ENCODE data around the gene OLR1.

DNA sequence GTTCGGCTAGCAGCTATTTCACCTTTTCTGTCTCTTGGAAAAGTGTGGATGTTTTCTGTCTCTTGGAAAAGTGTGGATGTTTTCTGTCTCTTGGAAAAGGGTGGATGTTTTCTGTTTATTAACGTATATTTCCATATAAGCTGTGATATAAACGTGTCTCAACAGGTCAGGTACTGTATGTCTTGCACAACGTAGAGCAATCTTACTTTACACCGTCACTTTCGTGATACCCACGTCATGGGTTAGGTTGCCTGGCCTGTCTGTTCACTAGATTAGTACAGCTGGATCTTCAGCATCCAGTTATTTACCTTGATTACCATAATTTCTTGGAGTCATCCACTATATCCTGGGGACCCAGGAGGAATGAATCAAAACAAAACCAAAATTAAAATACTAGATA lies 56.0 kb downstream of the OLR1 start:
- TF ChIP-seq POLR2AphosphoS5 (IDR thresholded peaks at IDR 0.05; ENCODE audit: low read depth, low read length): no peak
- TF ChIP-seq TAF1 (IDR thresholded peaks at IDR 0.05; ENCODE audit: borderline replicate concordance, low read depth, low read length): no peak
- TF ChIP-seq POLR2A (IDR thresholded peaks at IDR 0.05; ENCODE audit: low read depth, low read length): no peak

Data from GM12892 (cell line).